Stimulated activated CD4-positive, alpha-beta T cell treated with anti-CD3 and anti-CD28 coated beads, Interleukin-1b, Interleukin-23, amount 100 ng/mL, for 24 hours (primary cell): ENCODE results near the gene POLR2B.

Experiments
- DNase-seq, 4 experiments: peaks; one replicate each; pipeline ENCODE4 v3.0.0-alpha.2; 2020; ENCODE audit warnings: low read depth in 4 of 4, low spot score in 1 of 4

Gene POLR2B

GRCh38 chr4:57078685-57079521, 100.2 kb downstream of the POLR2B start:
- no peak for DNase-seq
